T47D (cell line): ENCODE measurements around the gene UFD1.

Source experiments
- DNase-seq, 2 experiments: peaks; one replicate each; pipeline versions ENCODE4 v3.0.0 to v3.0.0-alpha.2; 2011 to 2012; ENCODE audit warnings: low read depth in 1 of 2, low spot score in 1 of 2
- JUND ChIP-seq: IDR thresholded peaks from 2 replicates; pipeline ENCODE4 v1.6.1; 2012; ENCODE audit warnings: low read depth
- in situ Hi-C: cut with HindIII; loops from 2 replicates; pipeline ENCODE4 v1.10.0; 2016; ENCODE audit warnings: low sequenced_read_pairs, low pct_unique_long_range_greater_than_20kb

Gene UFD1

GRCh38 chr22:19467912-19468311, 11.1 kb downstream of the UFD1 start:
- TF ChIP-seq JUND: no peak
- in situ Hi-C loops: no loop called here
- no peak for DNase-seq

- in situ Hi-C loops: no loop called here
- TF ChIP-seq JUND: no peak
- no peak for DNase-seq
These were observed 11.9 kb downstream of the UFD1 start for GRCh38 chr22:19466848-19467752.

- in situ Hi-C loops: no loop called here
- DNase-seq: no peak
- TF ChIP-seq JUND: no peak
These were observed 12.8 kb downstream of the UFD1 start for GRCh38 chr22:19466126-19466716.

GRCh38 chr22:19464975-19465374, 14.0 kb downstream of the UFD1 start:
- DNase-seq: no peak
- in situ Hi-C loops: no loop called here
- TF ChIP-seq JUND: no peak

- in situ Hi-C loops: no loop called here
- TF ChIP-seq JUND: no peak
- DNase-seq: no peak
These were observed 14.4 kb downstream of the UFD1 start for GRCh38 chr22:19464546-19464945.

GRCh38 chr22:19463491-19464469, 15.2 kb downstream of the UFD1 start:
- TF ChIP-seq JUND: no peak
- in situ Hi-C loops: no loop called here
- DNase-seq: no peak

GRCh38 chr22:19463008-19463407, 16.0 kb downstream of the UFD1 start:
- TF ChIP-seq JUND: no peak
- no peak for DNase-seq
- in situ Hi-C loops: no loop called here

- in situ Hi-C loops: no loop called here
- DNase-seq: no peak
- no peak for TF ChIP-seq JUND
These were observed 17.5 kb downstream of the UFD1 start for GRCh38 chr22:19461506-19461905.

GRCh38 chr22:19460036-19460435, 19.0 kb downstream of the UFD1 start:
- DNase-seq: no peak
- TF ChIP-seq JUND: no peak
- in situ Hi-C loops: no loop called here

GRCh38 chr22:19457828-19458428, 21.1 kb downstream of the UFD1 start:
- no peak for DNase-seq
- in situ Hi-C loops: no loop called here
- TF ChIP-seq JUND: no peak

- in situ Hi-C loops: no loop called here
- TF ChIP-seq JUND: no peak
- DNase-seq: no peak
These were observed 22.5 kb downstream of the UFD1 start for GRCh38 chr22:19456541-19456940.

- in situ Hi-C loops: no loop called here
- no peak for DNase-seq
- TF ChIP-seq JUND: no peak
These were observed 23.2 kb downstream of the UFD1 start for GRCh38 chr22:19455585-19456370.
